Lower leg skin (tissue), 3 donors: ENCODE data around the gene ATOH1.

ENCODE experiments used
- CTCF ChIP-seq, 3 donors: fragments of 450-650 bp; IDR thresholded peaks; one replicate each; pipeline ENCODE4 v1.5.1; 2016; ENCODE audit warnings: antibody characterized with exemption in 3 of 3, mild to moderate bottlenecking in 3 of 3, moderate library complexity in 2 of 3
- POLR2A ChIP-seq, 2 donors: fragments of 450-650 bp; IDR thresholded peaks; one replicate each; pipeline ENCODE4 v1.6.1; 2016 to 2017; ENCODE audit warnings: antibody characterized with exemption in 2 of 2, mild to moderate bottlenecking in 1 of 2, moderate library complexity in 1 of 2

- TF ChIP-seq POLR2A (IDR thresholded peaks at IDR 0.05), result no peak
- TF ChIP-seq CTCF (IDR thresholded peaks at IDR 0.05), result no peak
Measured at GRCh38 chr4:93827272-93827947, 1.1 kb upstream of the ATOH1 start.
